ENCODE data around the gene GMPPB. TPM values are rescaled to one million over a fixed set of nuclear protein-coding genes. Genes with fewer than 3 reads are reported as not detected.

The GMPPB gene
- total RNA-seq, 1 donor from 2014 or later: 31.2 TPM

GRCh38 chr3:49763981-49764380, 40.2 kb upstream of the GMPPB start:
- DNase-seq (ENCODE audit: low spot score, unreplicated experiment): no peak
- no peaks in the 10 kb centered on the region for H3K27me3 Mint-ChIP-seq
- H3K9me3 Mint-ChIP-seq (ENCODE audit: low read depth): no peaks in the 10 kb centered on the region
- TF ChIP-seq CTCF (IDR thresholded peaks at IDR 0.05; ENCODE audit: unreplicated experiment): no peak
- H3K4me1 Mint-ChIP-seq (ENCODE audit: low read depth): no peaks in the 10 kb centered on the region
- no peak overlapping the region for H3K27ac Mint-ChIP-seq
- H3K4me3 Mint-ChIP-seq (ENCODE audit: low read depth): no peak overlapping the region
- H3K36me3 Mint-ChIP-seq (ENCODE audit: insufficient read depth): peaks cover 6% of the 10 kb centered on the region

- Mint-ChIP-seq H3K4me1 (ENCODE audit: low read depth) (no peaks in the 10 kb centered on the region), H3K27me3 (no peaks in the 10 kb centered on the region), H3K36me3 (ENCODE audit: insufficient read depth) (peaks cover 6% of the 10 kb centered on the region), H3K27ac (no peak overlapping the region), H3K9me3 (ENCODE audit: low read depth) (no peaks in the 10 kb centered on the region), H3K4me3 (ENCODE audit: low read depth) (no peak overlapping the region)
- no peak for DNase-seq (ENCODE audit: low spot score, unreplicated experiment)
- TF ChIP-seq CTCF (IDR thresholded peaks at IDR 0.05; ENCODE audit: unreplicated experiment): no peak
Measured at GRCh38 chr3:49761661-49762060, 37.9 kb upstream of the GMPPB start.

GRCh38 chr3:49759226-49759625, 35.5 kb upstream of the GMPPB start:
- H3K36me3 Mint-ChIP-seq (ENCODE audit: insufficient read depth): peaks cover 2% of the 10 kb centered on the region
- no peaks in the 10 kb centered on the region for H3K27me3 Mint-ChIP-seq
- H3K27ac Mint-ChIP-seq: no peak overlapping the region
- no peaks in the 10 kb centered on the region for H3K9me3 Mint-ChIP-seq (ENCODE audit: low read depth)
- no peak for TF ChIP-seq CTCF (IDR thresholded peaks at IDR 0.05; ENCODE audit: unreplicated experiment)
- no peak overlapping the region for H3K4me3 Mint-ChIP-seq (ENCODE audit: low read depth)
- peaks cover 8% of the 10 kb centered on the region for H3K4me1 Mint-ChIP-seq (ENCODE audit: low read depth)
- DNase-seq (ENCODE audit: low spot score, unreplicated experiment): no peak

GRCh38 chr3:49757197-49757596, 33.4 kb upstream of the GMPPB start:
- DNase-seq (ENCODE audit: low spot score, unreplicated experiment): no peak

GRCh38 chr3:49756036-49756435, 32.3 kb upstream of the GMPPB start:
- peak overlapping the region; percentile 43 for H3K27ac Mint-ChIP-seq
- peaks cover 11% of the 10 kb centered on the region for H3K4me1 Mint-ChIP-seq (ENCODE audit: low read depth)
- H3K36me3 Mint-ChIP-seq (ENCODE audit: insufficient read depth): peaks cover 3% of the 10 kb centered on the region
- DNase-seq (ENCODE audit: low spot score, unreplicated experiment): no peak
- TF ChIP-seq CTCF (IDR thresholded peaks at IDR 0.05; ENCODE audit: unreplicated experiment): no peak
- H3K4me3 Mint-ChIP-seq (ENCODE audit: low read depth): peak overlapping the region; percentile 11
- no peaks in the 10 kb centered on the region for H3K9me3 Mint-ChIP-seq (ENCODE audit: low read depth)
- no peaks in the 10 kb centered on the region for H3K27me3 Mint-ChIP-seq

More at GRCh38 chr3:49757197-49757596, 33.4 kb upstream of the GMPPB start:
- Mint-ChIP-seq H3K27me3 (no peaks in the 10 kb centered on the region), H3K36me3 (ENCODE audit: insufficient read depth) (peaks cover 3% of the 10 kb centered on the region), H3K27ac (no peak overlapping the region), H3K4me3 (ENCODE audit: low read depth) (no peak overlapping the region), H3K9me3 (ENCODE audit: low read depth) (no peaks in the 10 kb centered on the region), H3K4me1 (ENCODE audit: low read depth) (peaks cover 11% of the 10 kb centered on the region)
- TF ChIP-seq CTCF (IDR thresholded peaks at IDR 0.05; ENCODE audit: unreplicated experiment): no peak
